Caco-2 (cell line): ENCODE measurements around the gene TBPL1. TPM values are rescaled to one million over a fixed set of nuclear protein-coding genes. Genes with fewer than 3 reads are reported as not detected.

Source experiments
- BruUV-seq: library from RNA; stranded (reverse); fragments of 400-500 nt; replicated peaks from 2 replicates; lab custom pipeline; 2021; lab: Mats Ljungman, UMichigan
- CTCF ChIA-PET: fragments of 300-600 bp; sonication (Branson Sonifier 250); formaldehyde crosslinking; loops from one replicate; lab custom pipeline; 2022; ENCODE audit warnings: antibody characterized with exemption; lab: Charles Lee
- POLR2A ChIA-PET: fragments of 300-600 bp; sonication (Branson Sonifier 250); formaldehyde crosslinking; loops from one replicate; lab custom pipeline; 2022; ENCODE audit warnings: antibody characterized with exemption; lab: Charles Lee
- DNase-seq, 2 experiments: peaks; one replicate each; pipeline versions ENCODE4 v3.0.0 to v3.0.0-alpha.2; 2020 to 2022
- H3K27me3 ChIP-seq: replicated peaks from 2 replicates; pipeline ENCODE4 v1.6.0; 2011; ENCODE audit warnings: low read length; ENCODE audit not compliant: control insufficient read depth, insufficient read depth
- H3K36me3 ChIP-seq: 2 replicates; pipeline ENCODE4 v1.5.1; 2011; ENCODE audit warnings: low read length; ENCODE audit not compliant: control insufficient read depth, insufficient read depth
- H3K4me1 ChIP-seq: fragments of 250-450 bp; sonication (Bioruptor Pico); 2 replicates; pipeline ENCODE4 v1.5.1; 2020; ENCODE audit warnings: mild to moderate bottlenecking
- H3K4me3 ChIP-seq: 2 replicates; pipeline ENCODE4 v1.5.1; 2011; ENCODE audit warnings: low read depth, mild to moderate bottlenecking, control low read depth, low read length
- H3K9me3 ChIP-seq: fragments of 250-450 bp; sonication (Bioruptor Pico); 2 replicates; pipeline ENCODE4 v1.5.1; 2020; ENCODE audit warnings: mild to moderate bottlenecking, moderate library complexity
- H3K27ac Mint-ChIP-seq: one replicate; pipeline ENCODE4 v1.8.0; 2022; ENCODE audit warnings: mixed read lengths; ENCODE audit not compliant: unreplicated experiment
- H3K27me3 Mint-ChIP-seq: one replicate; pipeline ENCODE4 v1.8.0; 2022; ENCODE audit warnings: mixed read lengths; ENCODE audit not compliant: insufficient read depth, unreplicated experiment
- H3K36me3 Mint-ChIP-seq: one replicate; pipeline ENCODE4 v1.8.0; 2022; ENCODE audit warnings: mild to moderate bottlenecking, mixed read lengths; ENCODE audit not compliant: insufficient read depth, unreplicated experiment
- H3K4me1 Mint-ChIP-seq: one replicate; pipeline ENCODE4 v1.8.0; 2022; ENCODE audit warnings: low read depth, mixed read lengths; ENCODE audit not compliant: unreplicated experiment
- H3K4me3 Mint-ChIP-seq: one replicate; pipeline ENCODE4 v1.8.0; 2022; ENCODE audit warnings: mild to moderate bottlenecking, moderate library complexity, mixed read lengths; ENCODE audit not compliant: unreplicated experiment
- H3K9me3 Mint-ChIP-seq: one replicate; pipeline ENCODE4 v1.8.0; 2022; ENCODE audit warnings: mixed read lengths; ENCODE audit not compliant: unreplicated experiment
- intact Hi-C: fragments of 100-400 bp; cut with micrococcal nuclease; formaldehyde crosslinking; loops from one replicate; pipeline ENCODE4 v1.10.0; 2022; ENCODE audit not compliant: unreplicated experiment
- total RNA-seq: library from RNA; stranded (reverse); gene quantifications from 2 replicates; pipeline ENCODE4 v1.2.3, GENCODE V29; 2022
- TF ChIP-seq, protein P1 (sequence below), 2 experiments: fragments of 200-600 bp in 1 of 2; IDR thresholded peaks; 1 replicate in 1 of 2; 2 replicates in 1 of 2; pipeline versions ENCODE4 v1.5.1 to v1.8.0; 2011 to 2022; ENCODE audit warnings: antibody characterized with exemption in 1 of 2, control low read depth in 1 of 2, inconsistent platforms in 1 of 2, low read depth in 1 of 2, low read length in 1 of 2, mild to moderate bottlenecking in 1 of 2, moderate library complexity in 1 of 2; ENCODE audit not compliant: insufficient read depth in 1 of 2, severe bottlenecking in 1 of 2, unreplicated experiment in 1 of 2

Gene TBPL1
- total RNA-seq, 1 experiment from 2014 or later, result 19.3 TPM

DNA sequence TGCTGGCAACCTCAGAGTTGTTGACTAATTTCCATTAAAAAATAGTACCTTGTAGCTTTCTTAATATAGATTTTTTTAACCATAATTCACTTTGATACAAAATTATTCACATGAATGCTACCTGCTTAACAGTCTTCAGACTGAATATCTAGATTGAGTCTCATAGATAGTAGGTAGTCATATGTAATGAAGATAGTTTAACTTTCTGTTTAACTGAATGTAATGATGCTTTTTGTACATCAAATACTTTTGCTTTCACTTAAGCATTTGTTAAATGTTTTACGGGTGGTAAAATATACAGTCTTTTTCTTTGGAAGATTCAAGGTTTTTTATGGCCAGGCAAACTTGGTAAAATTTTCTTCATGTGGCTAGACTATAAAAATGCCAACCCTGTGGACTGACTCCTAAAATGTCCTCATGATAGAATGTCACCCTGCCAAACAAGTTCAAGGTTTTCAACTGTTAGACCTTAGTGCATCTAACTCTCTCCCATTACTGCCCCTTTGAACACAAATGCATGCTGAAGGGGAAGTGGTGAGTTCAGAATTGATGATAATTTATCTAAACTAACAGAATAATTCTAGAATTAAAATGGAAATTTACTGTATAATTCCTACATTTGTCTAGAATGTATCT is 16.4 kb downstream of the TBPL1 start:
- Histone ChIP-seq H3K4me3 (no peak overlapping the region), H3K27me3 (no peaks in the 10 kb centered on the region), H3K9me3 (no peaks in the 10 kb centered on the region), H3K36me3 (no peaks in the 10 kb centered on the region), H3K4me1 (no peaks in the 10 kb centered on the region)
- no peak overlapping the region for H3K27ac Mint-ChIP-seq
- H3K4me3 Mint-ChIP-seq, result no peak overlapping the region
- peaks cover 6% of the 10 kb centered on the region for H3K4me1 Mint-ChIP-seq
- ChIA-PET POLR2A (no interaction called here), CTCF (interaction anchor here (0.6 to 1.7 kb wide), 3 partner anchors 46 to 94 kb away, joined by 3 to 7 read pairs (median 4); no protein-coding TSS in a partner anchor)
- intact Hi-C loops, result no loop called here
- no peaks in the 10 kb centered on the region for H3K36me3 Mint-ChIP-seq
- no peak for DNase-seq
- no peaks in the 10 kb centered on the region for H3K27me3 Mint-ChIP-seq
- BruUV-seq, result no TSS peak
- TF ChIP-seq, protein P1, sequence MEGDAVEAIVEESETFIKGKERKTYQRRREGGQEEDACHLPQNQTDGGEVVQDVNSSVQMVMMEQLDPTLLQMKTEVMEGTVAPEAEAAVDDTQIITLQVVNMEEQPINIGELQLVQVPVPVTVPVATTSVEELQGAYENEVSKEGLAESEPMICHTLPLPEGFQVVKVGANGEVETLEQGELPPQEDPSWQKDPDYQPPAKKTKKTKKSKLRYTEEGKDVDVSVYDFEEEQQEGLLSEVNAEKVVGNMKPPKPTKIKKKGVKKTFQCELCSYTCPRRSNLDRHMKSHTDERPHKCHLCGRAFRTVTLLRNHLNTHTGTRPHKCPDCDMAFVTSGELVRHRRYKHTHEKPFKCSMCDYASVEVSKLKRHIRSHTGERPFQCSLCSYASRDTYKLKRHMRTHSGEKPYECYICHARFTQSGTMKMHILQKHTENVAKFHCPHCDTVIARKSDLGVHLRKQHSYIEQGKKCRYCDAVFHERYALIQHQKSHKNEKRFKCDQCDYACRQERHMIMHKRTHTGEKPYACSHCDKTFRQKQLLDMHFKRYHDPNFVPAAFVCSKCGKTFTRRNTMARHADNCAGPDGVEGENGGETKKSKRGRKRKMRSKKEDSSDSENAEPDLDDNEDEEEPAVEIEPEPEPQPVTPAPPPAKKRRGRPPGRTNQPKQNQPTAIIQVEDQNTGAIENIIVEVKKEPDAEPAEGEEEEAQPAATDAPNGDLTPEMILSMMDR (IDR thresholded peaks at IDR 0.05; ENCODE audit: insufficient read depth in 1 of 2, low read depth in 1 of 2, low read length in 1 of 2, severe bottlenecking in 1 of 2, unreplicated experiment in 1 of 2), result no peak
- H3K9me3 Mint-ChIP-seq, result no peaks in the 10 kb centered on the region

DNA sequence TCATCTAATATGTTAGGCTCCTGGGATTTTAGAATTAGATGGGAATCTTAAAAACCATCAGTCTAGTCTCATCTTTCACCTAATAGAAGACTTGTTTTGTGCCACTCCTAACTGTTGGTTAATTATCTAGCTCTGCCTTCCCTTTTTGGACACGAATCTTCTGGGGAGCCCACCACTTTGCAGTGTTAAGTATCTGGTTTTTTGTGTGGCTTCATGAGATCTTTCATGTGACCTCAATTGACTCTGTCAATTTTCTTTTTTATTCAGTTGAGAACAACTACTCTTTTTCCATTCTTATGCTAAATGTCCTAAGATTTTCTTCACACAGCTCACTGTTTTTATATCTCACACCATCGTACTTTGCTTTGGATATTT is 16.9 kb downstream of the TBPL1 start:
- Mint-ChIP-seq H3K9me3 (no peaks in the 10 kb centered on the region), H3K27me3 (no peaks in the 10 kb centered on the region), H3K36me3 (no peaks in the 10 kb centered on the region), H3K4me1 (peaks cover 6% of the 10 kb centered on the region), H3K27ac (no peak overlapping the region), H3K4me3 (no peak overlapping the region)
- intact Hi-C loops, result no loop called here
- Histone ChIP-seq H3K9me3 (no peaks in the 10 kb centered on the region), H3K36me3 (no peaks in the 10 kb centered on the region), H3K4me3 (no peak overlapping the region), H3K4me1 (no peaks in the 10 kb centered on the region), H3K27me3 (no peaks in the 10 kb centered on the region)
- TF ChIP-seq, protein P1 (IDR thresholded peaks at IDR 0.05; ENCODE audit: insufficient read depth in 1 of 2, low read depth in 1 of 2, low read length in 1 of 2, severe bottlenecking in 1 of 2, unreplicated experiment in 1 of 2), result no peak
- ChIA-PET CTCF (interaction anchor here (0.6 to 1.7 kb wide), 3 partner anchors 46 to 94 kb away, joined by 3 to 7 read pairs (median 4); no protein-coding TSS in a partner anchor), POLR2A (no interaction called here)
- no peak for DNase-seq
- no TSS peak for BruUV-seq

DNA sequence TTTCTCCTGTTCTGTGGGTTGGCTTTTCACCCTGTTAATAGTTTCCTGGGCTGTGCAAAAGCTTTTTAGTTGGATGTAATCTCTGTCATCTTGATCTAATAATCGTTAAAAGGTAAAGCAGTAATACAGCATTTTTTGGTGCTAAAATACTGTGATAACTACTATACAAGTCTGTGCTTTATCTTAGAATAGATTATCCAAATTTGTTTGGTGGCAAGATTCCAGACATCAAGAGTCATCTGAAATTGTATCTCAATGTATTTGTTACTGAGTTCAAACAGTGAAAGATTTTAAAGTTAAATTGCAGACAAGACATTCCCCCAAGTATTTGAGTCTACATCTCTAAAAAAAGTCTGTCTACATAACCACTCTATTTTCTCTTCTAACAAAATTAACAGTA is 18.8 kb downstream of the TBPL1 start:
- no TSS peak for BruUV-seq
- Mint-ChIP-seq H3K9me3 (no peaks in the 10 kb centered on the region), H3K4me1 (peaks cover under 1% of the 10 kb centered on the region), H3K27ac (no peak overlapping the region), H3K4me3 (no peak overlapping the region), H3K36me3 (no peaks in the 10 kb centered on the region), H3K27me3 (no peaks in the 10 kb centered on the region)
- intact Hi-C loops, result loop anchor here (2.0 kb wide), 1 partner anchor 19 kb away; the partner anchor contains the start of gene TBPL1
- Histone ChIP-seq H3K27me3 (no peaks in the 10 kb centered on the region), H3K4me1 (no peaks in the 10 kb centered on the region), H3K4me3 (no peak overlapping the region), H3K36me3 (no peaks in the 10 kb centered on the region), H3K9me3 (no peaks in the 10 kb centered on the region)
- CTCF ChIA-PET, result no interaction called here
- DNase-seq, result no peak
- POLR2A ChIA-PET, result no interaction called here
- TF ChIP-seq, protein P1 (IDR thresholded peaks at IDR 0.05; ENCODE audit: insufficient read depth in 1 of 2, low read depth in 1 of 2, low read length in 1 of 2, severe bottlenecking in 1 of 2, unreplicated experiment in 1 of 2), result no peak
